HepG2 (cell line): ENCODE measurements around the gene UBFD1. TPM values are rescaled to one million over a fixed set of nuclear protein-coding genes. Genes with fewer than 3 reads are reported as not detected.

Experiments
- ATAC-seq: fragments of 200-7000 bp; cut with Tn5 transposase; 3 replicates; pipeline ENCODE4 v1.9.1; 2020; ENCODE audit warnings: mild to moderate bottlenecking, moderate library complexity
- BruUV-seq: library from RNA; stranded (reverse); fragments of 400-500 nt; replicated peaks from 2 replicates; lab custom pipeline; 2021; lab: Mats Ljungman, UMichigan
- CTCF ChIA-PET: fragments of 300-600 bp; formaldehyde crosslinking; extraction: SDS; loops from one replicate; lab custom pipeline; 2021; ENCODE audit warnings: low total read pairs, inconsistent platforms, low intra/inter-chr PET ratio; lab: Yijun Ruan, JAX
- POLR2A ChIA-PET: fragments of 350-600 bp; sonication (Branson Sonifier 250); formaldehyde crosslinking; loops from one replicate; lab custom pipeline; 2020; ENCODE audit warnings: antibody characterized with exemption, inconsistent platforms; lab: Yijun Ruan, JAX
- DNase-seq: peaks from one replicate; pipeline ENCODE4 v3.0.0-alpha.2; 2015; ENCODE audit warnings: low spot score
- FAIRE-seq: peaks from 3 replicates; lab custom pipeline; 2011; peaks lifted over from hg19 to GRCh38; lab: Jason Lieb, UNC
- H2AFZ ChIP-seq: one replicate; pipeline ENCODE4 v1.6.1; 2011; ENCODE audit warnings: low read length, inconsistent platforms
- H3K27ac ChIP-seq: fragments of 300-600 bp; 3 replicates; pipeline ENCODE4 v1.8.0; 2011; ENCODE audit warnings: mixed run types, mild to moderate bottlenecking, mixed read lengths, low read length, inconsistent platforms; ENCODE audit not compliant: insufficient read depth; ENCODE audit errors: extremely low read length
- H3K27me3 ChIP-seq, 2 experiments: fragments of 200-600 bp in 1 of 2; 2 replicates in 1 of 2; 3 replicates in 1 of 2; pipeline versions ENCODE4 v1.6.0 to v1.8.0; 2011; ENCODE audit warnings: low read length in 2 of 2, mild to moderate bottlenecking in 2 of 2, moderate library complexity in 2 of 2, inconsistent platforms in 1 of 2; ENCODE audit not compliant: insufficient read depth in 2 of 2, control insufficient read depth in 1 of 2
- H3K36me3 ChIP-seq, 2 experiments: fragments of 200-600 bp in 1 of 2; replicated peaks in 1 of 2; 2 replicates in 1 of 2; 3 replicates in 1 of 2; pipeline versions ENCODE4 v1.5.1 to v1.8.0; 2011; ENCODE audit warnings: low read length in 2 of 2, inconsistent platforms in 1 of 2; ENCODE audit not compliant: insufficient read depth in 2 of 2, control insufficient read depth in 1 of 2
- H3K4me1 ChIP-seq: 2 replicates; pipeline ENCODE4 v1.5.1; 2012; ENCODE audit warnings: low read length, inconsistent platforms; ENCODE audit not compliant: insufficient read depth
- H3K4me2 ChIP-seq: 2 replicates; pipeline ENCODE4 v1.6.0; 2011; ENCODE audit warnings: low read depth, low read length, inconsistent platforms
- H3K4me3 ChIP-seq, 3 experiments: fragments of 200-600 bp in 1 of 3; sonication (generic), shearing (Covaris generic) in 1 of 3; replicated peaks in 1 of 3; 2 replicates each; pipeline ENCODE4 v1.5.1; 2011 to 2016; ENCODE audit warnings: low read length in 3 of 3, inconsistent platforms in 2 of 3, low read depth in 2 of 3, mild to moderate bottlenecking in 2 of 3, control low read depth in 1 of 3, mixed read lengths in 1 of 3; ENCODE audit not compliant: insufficient read depth in 1 of 3
- H3K79me2 ChIP-seq: one replicate; pipeline ENCODE4 v1.6.1; 2011; ENCODE audit warnings: low read length, inconsistent platforms; ENCODE audit not compliant: insufficient read depth
- H3K9ac ChIP-seq: 2 replicates; pipeline ENCODE4 v1.6.0; 2011; ENCODE audit warnings: mild to moderate bottlenecking, low read depth, low read length, inconsistent platforms; ENCODE audit not compliant: insufficient read depth
- H3K9me3 ChIP-seq: 2 replicates; pipeline ENCODE4 v1.5.1; 2012; ENCODE audit warnings: mild to moderate bottlenecking, low read length
- H4K20me1 ChIP-seq: 2 replicates; pipeline ENCODE4 v1.6.0; 2011; ENCODE audit warnings: inconsistent platforms, mild to moderate bottlenecking, low read length, moderate library complexity; ENCODE audit not compliant: insufficient read depth
- ZNF263 ChIP-seq: sonication (generic); formaldehyde crosslinking; IDR thresholded peaks from 2 replicates; pipeline ENCODE4 v1.4.0; 2020; ENCODE audit warnings: missing genetic modification reagents
- WGBS: methylation state at CpG from one replicate; pipeline ENCODE4 v1.1.6; 2017; ENCODE audit warnings: low lambda C conversion rate; 5-methylcytosine and 5-hydroxymethylcytosine counted together
- in situ Hi-C: cut with HindIII; loops from 2 replicates; pipeline ENCODE4 v1.10.0; 2017; ENCODE audit warnings: low pct_unique_long_range_greater_than_20kb; ENCODE audit not compliant: extremely low pct_ligation_motif_present
- intact Hi-C: fragments of 100-400 bp; cut with micrococcal nuclease; formaldehyde crosslinking; loops from one replicate; pipeline ENCODE4 v1.10.0; 2022; ENCODE audit not compliant: unreplicated experiment
- polyA plus RNA-seq, 8 experiments: library from polyadenylated mRNA; depleted of rRNA in 3 of 8; stranded (reverse) in 7 of 8; unstranded in 1 of 8; fragments of >200 nt; fragmentation: Illumina TruSeq in 4 of 8; extraction: Trizol in 4 of 8; gene quantifications; 2 replicates each; pipeline versions ENCODE4 v1.2.1 to v1.2.3, GENCODE V29; 2011 to 2016; ENCODE audit warnings: low read depth in 4 of 8, missing spikeins in 1 of 8, mixed read lengths in 1 of 8; ENCODE audit not compliant: insufficient read depth in 1 of 8
- total RNA-seq, 5 experiments: library from RNA; depleted of rRNA; stranded (reverse); fragments of >200 nt; fragmentation: Illumina TruSeq; extraction: Trizol; gene quantifications; 2 replicates each; pipeline ENCODE4 v1.2.3, GENCODE V29; 2016; ENCODE audit warnings: low read depth in 1 of 5
- TF ChIP-seq, protein P1 (sequence below): sonication (generic); formaldehyde crosslinking; IDR thresholded peaks from 2 replicates; pipeline ENCODE4 v1.8.0; 2022; ENCODE audit warnings: missing genetic modification reagents, mild to moderate bottlenecking, inconsistent platforms, borderline replicate concordance
- TF ChIP-seq, protein P2 (sequence below): sonication (generic); formaldehyde crosslinking; IDR thresholded peaks from 2 replicates; pipeline ENCODE4 v1.5.1; 2020; ENCODE audit warnings: mild to moderate bottlenecking, missing genetic modification reagents, borderline replicate concordance

The UBFD1 gene
- total and polyA plus RNA-seq, 2 of the 13 experiments (the other 11 are each of a cell fraction or from before 2014, with no cell fraction given), result 100 to 111 TPM

DNA sequence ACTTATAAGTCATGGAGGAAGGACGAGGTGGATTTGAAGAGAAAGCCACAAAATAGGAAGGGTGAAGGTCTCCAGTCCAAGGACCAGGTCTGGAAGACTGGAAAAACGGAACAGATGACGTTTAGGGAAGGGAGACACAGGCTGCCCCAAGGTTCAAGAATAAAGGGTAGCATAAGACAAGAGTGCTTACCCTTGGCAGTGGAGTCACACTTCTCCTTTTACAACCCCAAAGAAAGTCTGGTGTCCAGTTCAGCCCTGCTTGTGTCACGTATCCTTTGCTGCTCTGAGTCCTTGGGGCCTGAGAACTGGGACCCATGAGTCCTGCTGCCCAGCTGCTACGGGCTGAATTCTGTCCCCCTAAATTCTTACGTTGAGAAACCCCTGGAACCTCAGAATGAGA lies 34.2 kb upstream of the UBFD1 start:
- WGBS, result 96% methylated on average over 6 of the region's 6 CpGs
- Histone ChIP-seq H3K27ac (no peak overlapping the region), H3K4me2 (no peak overlapping the region), H3K4me3 (no peak overlapping the region), H2AFZ (no peak overlapping the region), H3K27me3 (no peaks in the 10 kb centered on the region), H3K79me2 (no peaks in the 10 kb centered on the region), H3K4me1 (peaks cover 8% of the 10 kb centered on the region), H3K9me3 (no peaks in the 10 kb centered on the region), H4K20me1 (no peaks in the 10 kb centered on the region), H3K36me3 (peaks cover 42 to 66% of the 10 kb centered on the region in 2 experiments), H3K9ac (no peak overlapping the region)
- in situ Hi-C loops (no loop called here), intact Hi-C loops (no loop called here)
- TF ChIP-seq ZNF263 (CRISPR knock-in tag), result no peak
- TF ChIP-seq, protein P1, sequence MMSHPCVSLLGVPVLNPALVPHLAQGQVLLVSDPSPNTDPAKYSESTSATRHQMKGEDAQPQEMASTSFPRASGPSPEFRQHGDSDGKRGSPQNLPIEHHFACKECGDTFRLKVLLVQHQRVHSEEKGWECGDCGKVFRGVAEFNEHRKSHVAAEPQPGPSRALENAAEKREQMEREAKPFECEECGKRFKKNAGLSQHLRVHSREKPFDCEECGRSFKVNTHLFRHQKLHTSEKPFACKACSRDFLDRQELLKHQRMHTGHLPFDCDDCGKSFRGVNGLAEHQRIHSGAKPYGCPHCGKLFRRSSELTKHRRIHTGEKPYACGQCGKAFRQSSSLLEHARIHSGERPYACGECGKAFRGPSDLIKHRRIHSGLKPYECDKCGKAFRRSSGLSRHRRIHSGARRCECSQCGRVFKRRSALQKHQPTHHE (CRISPR knock-in tag), result no peak
- TF ChIP-seq, protein P2, sequence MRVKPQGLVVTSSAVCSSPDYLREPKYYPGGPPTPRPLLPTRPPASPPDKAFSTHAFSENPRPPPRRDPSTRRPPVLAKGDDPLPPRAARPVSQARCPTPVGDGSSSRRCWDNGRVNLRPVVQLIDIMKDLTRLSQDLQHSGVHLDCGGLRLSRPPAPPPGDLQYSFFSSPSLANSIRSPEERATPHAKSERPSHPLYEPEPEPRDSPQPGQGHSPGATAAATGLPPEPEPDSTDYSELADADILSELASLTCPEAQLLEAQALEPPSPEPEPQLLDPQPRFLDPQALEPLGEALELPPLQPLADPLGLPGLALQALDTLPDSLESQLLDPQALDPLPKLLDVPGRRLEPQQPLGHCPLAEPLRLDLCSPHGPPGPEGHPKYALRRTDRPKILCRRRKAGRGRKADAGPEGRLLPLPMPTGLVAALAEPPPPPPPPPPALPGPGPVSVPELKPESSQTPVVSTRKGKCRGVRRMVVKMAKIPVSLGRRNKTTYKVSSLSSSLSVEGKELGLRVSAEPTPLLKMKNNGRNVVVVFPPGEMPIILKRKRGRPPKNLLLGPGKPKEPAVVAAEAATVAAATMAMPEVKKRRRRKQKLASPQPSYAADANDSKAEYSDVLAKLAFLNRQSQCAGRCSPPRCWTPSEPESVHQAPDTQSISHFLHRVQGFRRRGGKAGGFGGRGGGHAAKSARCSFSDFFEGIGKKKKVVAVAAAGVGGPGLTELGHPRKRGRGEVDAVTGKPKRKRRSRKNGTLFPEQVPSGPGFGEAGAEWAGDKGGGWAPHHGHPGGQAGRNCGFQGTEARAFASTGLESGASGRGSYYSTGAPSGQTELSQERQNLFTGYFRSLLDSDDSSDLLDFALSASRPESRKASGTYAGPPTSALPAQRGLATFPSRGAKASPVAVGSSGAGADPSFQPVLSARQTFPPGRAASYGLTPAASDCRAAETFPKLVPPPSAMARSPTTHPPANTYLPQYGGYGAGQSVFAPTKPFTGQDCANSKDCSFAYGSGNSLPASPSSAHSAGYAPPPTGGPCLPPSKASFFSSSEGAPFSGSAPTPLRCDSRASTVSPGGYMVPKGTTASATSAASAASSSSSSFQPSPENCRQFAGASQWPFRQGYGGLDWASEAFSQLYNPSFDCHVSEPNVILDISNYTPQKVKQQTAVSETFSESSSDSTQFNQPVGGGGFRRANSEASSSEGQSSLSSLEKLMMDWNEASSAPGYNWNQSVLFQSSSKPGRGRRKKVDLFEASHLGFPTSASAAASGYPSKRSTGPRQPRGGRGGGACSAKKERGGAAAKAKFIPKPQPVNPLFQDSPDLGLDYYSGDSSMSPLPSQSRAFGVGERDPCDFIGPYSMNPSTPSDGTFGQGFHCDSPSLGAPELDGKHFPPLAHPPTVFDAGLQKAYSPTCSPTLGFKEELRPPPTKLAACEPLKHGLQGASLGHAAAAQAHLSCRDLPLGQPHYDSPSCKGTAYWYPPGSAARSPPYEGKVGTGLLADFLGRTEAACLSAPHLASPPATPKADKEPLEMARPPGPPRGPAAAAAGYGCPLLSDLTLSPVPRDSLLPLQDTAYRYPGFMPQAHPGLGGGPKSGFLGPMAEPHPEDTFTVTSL (CRISPR knock-in tag), result no peak
- ATAC-seq (no peak), DNase-seq (no peak), FAIRE-seq (no peak)
- BruUV-seq, result no TSS peak
- ChIA-PET POLR2A (no interaction called here), CTCF (no interaction called here)
